Small intestine (tissue), 7 donors: Measurements from ENCODE around the gene GPR61. TPM values are rescaled to one million over a fixed set of nuclear protein-coding genes. Genes with fewer than 3 reads are reported as not detected.

Source experiments
- DNase-seq, 2 donors: peaks; one replicate each; pipeline versions ENCODE4 v3.0.0 to v3.0.0-alpha.2; 2013
- FAIRE-seq: peaks from 2 replicates; lab custom pipeline; 2012; peaks lifted over from hg19 to GRCh38; lab: Jason Lieb, UNC
- H3K27ac ChIP-seq, 3 donors: one replicate each; pipeline ENCODE4 v1.5.1; 2013; ENCODE audit warnings: low read length in 2 of 3, mild to moderate bottlenecking in 2 of 3, control low read depth in 1 of 3, inconsistent platforms in 1 of 3, low read depth in 1 of 3, moderate library complexity in 1 of 3
- H3K27me3 ChIP-seq, 3 donors: one replicate each; pipeline ENCODE4 v1.6.1; 2013; ENCODE audit warnings: low read length in 3 of 3, inconsistent platforms in 1 of 3; ENCODE audit not compliant: control insufficient read depth in 3 of 3, insufficient read depth in 3 of 3
- H3K36me3 ChIP-seq, 3 donors: one replicate each; pipeline ENCODE4 v1.6.1; 2013; ENCODE audit warnings: low read length in 3 of 3, inconsistent platforms in 1 of 3, low read depth in 1 of 3, mild to moderate bottlenecking in 1 of 3, moderate library complexity in 1 of 3; ENCODE audit not compliant: control insufficient read depth in 3 of 3, insufficient read depth in 2 of 3
- H3K4me1 ChIP-seq, 3 donors: one replicate each; pipeline ENCODE4 v1.6.1; 2013; ENCODE audit warnings: low read length in 2 of 3, inconsistent platforms in 1 of 3, low read depth in 1 of 3, mild to moderate bottlenecking in 1 of 3, moderate library complexity in 1 of 3; ENCODE audit not compliant: control insufficient read depth in 3 of 3, insufficient read depth in 2 of 3
- H3K4me3 ChIP-seq, 3 donors: one replicate each; pipeline ENCODE4 v1.5.1; 2013; ENCODE audit warnings: low read length in 3 of 3, control low read depth in 1 of 3, inconsistent platforms in 1 of 3, low read depth in 1 of 3, mild to moderate bottlenecking in 1 of 3, moderate library complexity in 1 of 3
- H3K9me3 ChIP-seq, 2 donors: one replicate each; pipeline ENCODE4 v1.6.1; 2013; ENCODE audit warnings: low read depth in 1 of 2, low read length in 1 of 2; ENCODE audit not compliant: control insufficient read depth in 2 of 2, insufficient read depth in 1 of 2
- WGBS, 3 donors: extraction: QIAGEN DNeasy Blood & Tissue Kit; methylation state at CpG; one replicate each; pipeline ENCODE4 v1.1.7; 2013; 5-methylcytosine and 5-hydroxymethylcytosine counted together
- polyA plus RNA-seq, 4 donors: library from polyadenylated mRNA; stranded (reverse) in 3 of 4; unstranded in 1 of 4; fragments of 200-250 nt in 3 of 4; fragments of 120-200 nt in 1 of 4; gene quantifications; one replicate each; pipeline versions ENCODE4 v1.2.1 to v1.2.3, GENCODE V29; 2013
- donor health status: healthy with polysubstance abuse.
- donor health status: control.
- donor health status: control.
- donor health status: Bipolar disorder and iron deficiency.
- donor health status: healthy.

Gene GPR61
- polyA plus RNA-seq, 4 donors = 0.09 to 0.64 TPM; not detected in 2

- Histone ChIP-seq H3K36me3 (no peaks in the 10 kb centered on the region), H3K4me1 (peaks cover 0 to 7% (median 2%) of the 10 kb centered on the region in 3 donors), H3K4me3 (no peak overlapping the region), H3K27ac (peak overlapping the region; percentile 21 to 87 (median 66)), H3K27me3 (peaks cover 0 to 12% (median 0%) of the 10 kb centered on the region in 3 donors), H3K9me3 (no peaks in the 10 kb centered on the region)
- FAIRE-seq (no peak), DNase-seq (peak; percentile 83 to 97)
- 16 to 57% (median 40%) methylated on average over 5 of the region's 5 CpGs for WGBS, 3 donors
These were observed 22.8 kb upstream of the GPR61 start for GRCh38 chr1:109516872-109517271.

GRCh38 chr1:109517337-109517736, 22.3 kb upstream of the GPR61 start:
- DNase-seq (no peak), FAIRE-seq (no peak)
- Histone ChIP-seq H3K27ac (no peak overlapping the region), H3K4me1 (peaks cover 0 to 7% (median 2%) of the 10 kb centered on the region in 3 donors), H3K27me3 (peaks cover 0 to 17% (median 0%) of the 10 kb centered on the region in 3 donors), H3K9me3 (no peaks in the 10 kb centered on the region), H3K36me3 (no peaks in the 10 kb centered on the region), H3K4me3 (no peak overlapping the region)
- WGBS, 3 donors = 42 to 76% (median 60%) methylated on average over 5 of the region's 5 CpGs

DNA sequence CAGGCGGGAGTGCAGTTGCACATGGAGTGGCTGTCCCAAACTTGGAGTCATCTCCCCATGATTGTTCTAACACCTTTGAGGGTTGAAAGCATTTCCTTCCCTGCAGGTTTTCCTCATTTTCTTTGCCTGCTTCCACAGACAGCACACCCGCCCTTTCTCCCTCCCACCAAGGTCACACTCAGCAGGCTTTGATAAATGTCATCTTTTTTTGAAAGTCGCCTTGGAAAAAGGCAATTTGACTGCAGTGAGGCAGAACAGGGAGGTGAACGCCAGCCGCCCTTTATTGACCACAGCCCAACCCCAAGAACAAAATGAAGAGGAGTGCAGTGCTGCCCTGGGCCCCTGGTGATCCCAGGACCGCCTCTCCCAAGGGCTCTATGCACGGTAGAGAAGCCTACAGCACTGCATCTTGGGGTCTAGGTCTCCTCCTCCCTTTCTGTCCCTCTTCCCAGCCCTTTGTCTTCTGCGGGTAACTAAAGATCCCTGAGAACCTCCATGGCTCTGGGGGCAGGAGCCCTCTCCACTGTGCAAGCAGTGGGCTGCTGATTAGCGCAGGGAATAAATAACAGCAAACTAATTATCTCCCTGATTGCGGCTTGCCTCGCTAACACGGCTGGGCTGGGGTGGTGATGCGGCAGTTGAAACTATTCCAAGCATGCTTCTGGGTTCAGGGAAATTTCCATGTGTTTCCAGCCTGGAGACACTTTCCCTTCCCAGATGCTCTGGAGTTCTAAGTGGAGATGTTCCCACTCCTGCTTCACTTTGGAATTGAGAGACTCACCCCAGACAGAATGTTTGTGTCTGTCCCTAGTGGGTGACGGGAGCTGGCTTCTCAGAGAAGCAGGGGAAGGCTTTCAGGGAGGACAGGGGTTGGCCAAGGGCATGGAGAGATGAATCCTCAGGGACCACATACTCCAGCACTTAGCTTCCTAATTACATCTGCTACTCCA, 18.4 kb upstream of the GPR61 start:
- no peak for DNase-seq
- Histone ChIP-seq H3K4me3 (no peak overlapping the region), H3K27me3 (peaks cover 0 to 19% (median 0%) of the 10 kb centered on the region in 3 donors), H3K36me3 (no peaks in the 10 kb centered on the region), H3K4me1 (peaks cover 0 to 7% (median 2%) of the 10 kb centered on the region in 3 donors), H3K27ac (no peak overlapping the region), H3K9me3 (no peaks in the 10 kb centered on the region)
- FAIRE-seq = no peak
- 70 to 83% (median 81%) methylated on average over 14 of the region's 14 CpGs for WGBS, 3 donors

DNA sequence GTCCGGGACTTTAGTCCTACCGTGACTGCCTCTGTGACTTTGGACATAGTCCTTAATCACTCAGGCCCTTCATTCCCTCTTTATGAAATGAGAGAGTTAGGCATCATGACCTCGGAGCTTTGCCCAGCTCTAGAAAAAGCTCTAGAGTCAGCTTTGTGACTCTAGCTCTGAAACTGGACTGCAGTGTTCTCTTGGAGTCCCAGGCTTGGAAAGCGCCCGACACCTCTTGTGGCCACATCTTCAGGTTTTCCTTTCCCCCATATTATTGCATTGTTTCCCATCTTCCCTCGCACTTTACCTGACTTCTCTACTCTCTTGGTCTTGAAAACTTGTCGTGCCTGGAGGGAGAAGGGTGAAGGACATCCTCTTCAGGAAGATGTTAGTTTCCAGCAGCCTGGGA, 17.6 kb upstream of the GPR61 start:
- no peaks in the 10 kb centered on the region for H3K9me3 ChIP-seq
- FAIRE-seq (no peak), DNase-seq (no peak)
- H3K27me3 ChIP-seq = peaks cover 0 to 19% (median 0%) of the 10 kb centered on the region in 3 donors
- no peaks in the 10 kb centered on the region for H3K36me3 ChIP-seq
- 81 to 89% (median 85%) methylated on average over 7 of the region's 7 CpGs for WGBS, 3 donors
- H3K4me1 ChIP-seq = peaks cover 0 to 3% (median 2%) of the 10 kb centered on the region in 3 donors
- H3K27ac ChIP-seq = no peak overlapping the region
- H3K4me3 ChIP-seq = no peak overlapping the region

DNA sequence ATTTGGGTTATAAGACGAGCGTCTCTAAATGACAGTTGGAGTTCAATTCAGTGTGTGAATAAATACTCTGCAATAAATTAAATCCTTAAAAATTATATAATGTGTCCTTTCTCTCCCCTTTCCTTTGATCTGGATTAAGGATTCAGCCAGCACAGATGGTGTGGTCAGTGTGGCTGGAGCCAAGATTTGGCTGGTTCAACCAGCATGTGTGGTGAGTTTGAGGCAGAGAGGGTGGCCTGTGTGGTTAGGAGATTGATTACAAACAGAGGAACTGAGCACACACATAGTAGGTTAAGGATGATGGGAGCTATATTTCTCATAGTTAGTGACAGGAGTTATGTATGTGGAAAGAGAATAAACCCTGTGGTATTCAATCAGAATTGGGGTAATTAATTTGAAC, 16.0 kb upstream of the GPR61 start:
- H3K4me3 ChIP-seq = no peak overlapping the region
- FAIRE-seq (no peak), DNase-seq (no peak)
- peaks cover 0 to 19% (median 0%) of the 10 kb centered on the region in 3 donors for H3K27me3 ChIP-seq
- H3K27ac ChIP-seq = no peak overlapping the region
- no peaks in the 10 kb centered on the region for H3K36me3 ChIP-seq
- 91 to 96% (median 96%) methylated on average over 2 of the region's 2 CpGs for WGBS, 3 donors
- no peaks in the 10 kb centered on the region for H3K4me1 ChIP-seq
- H3K9me3 ChIP-seq = no peaks in the 10 kb centered on the region

DNA sequence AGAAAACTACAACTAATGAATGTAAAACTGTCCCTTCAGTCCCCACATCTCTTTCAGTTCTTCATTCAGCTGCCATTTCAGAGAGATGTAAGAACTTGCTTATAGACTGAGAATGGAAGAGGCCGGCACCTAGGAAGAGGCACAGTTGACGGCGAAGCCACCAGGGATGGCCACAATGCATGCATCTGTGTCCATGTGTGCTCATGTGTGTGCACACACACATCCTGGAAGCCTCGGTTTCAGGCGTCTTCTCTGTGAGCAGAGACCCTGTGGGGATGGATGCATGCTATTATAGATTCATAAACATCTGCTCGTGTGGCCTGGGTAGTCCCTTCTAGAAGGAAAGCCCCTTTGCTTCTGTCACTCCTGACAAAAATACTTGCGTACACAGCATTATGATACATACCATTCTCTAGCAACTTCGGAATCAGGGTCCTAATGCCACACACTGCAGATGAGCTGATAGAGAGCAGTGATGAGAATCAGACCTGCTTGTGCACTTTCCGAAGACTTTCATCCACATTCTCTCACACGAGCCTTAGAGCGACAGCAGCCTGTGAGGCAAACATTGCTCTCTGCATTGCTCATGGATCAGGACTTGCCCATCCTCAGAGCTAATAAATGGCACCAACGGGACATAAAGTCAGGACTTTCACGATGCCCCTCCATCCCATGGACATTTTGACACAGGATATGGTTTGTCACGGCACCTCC, 12.4 kb upstream of the GPR61 start:
- Histone ChIP-seq H3K4me3 (no peak overlapping the region), H3K36me3 (no peaks in the 10 kb centered on the region), H3K27me3 (peaks cover 0 to 3% (median 0%) of the 10 kb centered on the region in 3 donors), H3K4me1 (no peaks in the 10 kb centered on the region), H3K9me3 (no peaks in the 10 kb centered on the region), H3K27ac (no peak overlapping the region)
- no peak for FAIRE-seq
- DNase-seq = no peak
- WGBS, 3 donors = 77 to 86% (median 81%) methylated on average over 14 of the region's 14 CpGs

DNA sequence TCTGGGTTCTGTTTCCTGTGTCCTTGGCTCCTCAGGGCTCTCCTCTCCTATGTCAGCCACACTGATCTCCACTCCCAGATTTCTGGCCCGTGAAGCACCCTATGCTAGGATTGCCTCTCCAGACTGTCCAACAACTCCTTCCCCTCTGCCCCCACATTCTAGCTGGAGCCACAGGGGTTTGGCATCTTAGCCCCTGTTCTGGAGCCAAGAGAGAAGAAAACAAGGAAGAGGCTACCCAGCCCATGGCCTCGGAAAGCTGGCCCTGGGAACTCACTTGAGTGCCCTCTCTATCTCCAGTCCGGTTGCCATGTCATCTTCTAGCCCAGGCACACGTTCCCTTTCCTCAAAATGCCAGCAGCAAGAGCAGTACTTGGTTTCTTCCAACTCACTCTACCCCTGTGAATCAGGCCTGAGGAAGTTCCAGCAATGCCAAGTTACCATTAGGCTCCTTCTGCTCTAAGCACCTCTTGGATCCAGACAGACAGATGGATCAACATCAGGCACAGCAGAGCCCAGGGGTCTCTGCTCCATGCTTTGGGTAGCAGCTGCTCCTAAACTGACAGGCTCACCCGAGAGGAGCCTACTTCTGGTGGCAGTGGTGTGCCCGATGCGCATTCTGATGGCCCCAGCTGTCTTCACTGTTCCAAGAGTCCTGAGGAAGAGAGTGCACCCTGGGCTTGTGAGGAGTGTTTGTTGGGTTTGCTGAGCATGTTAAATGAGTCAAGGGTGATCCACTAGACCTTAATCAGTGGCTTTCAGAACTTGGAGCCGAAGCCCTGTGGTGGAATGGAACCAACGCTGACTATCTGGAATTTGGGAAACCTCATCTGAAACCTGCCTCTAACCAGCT, 11.6 kb upstream of the GPR61 start:
- FAIRE-seq (no peak), DNase-seq (no peak)
- Histone ChIP-seq H3K9me3 (no peaks in the 10 kb centered on the region), H3K27me3 (no peaks in the 10 kb centered on the region), H3K27ac (no peak overlapping the region), H3K4me1 (peaks cover 0 to 5% (median 0%) of the 10 kb centered on the region in 3 donors), H3K36me3 (no peaks in the 10 kb centered on the region), H3K4me3 (no peak overlapping the region)
- 85 to 88% (median 87%) methylated on average over 9 of the region's 9 CpGs for WGBS, 3 donors

GRCh38 chr1:109528712-109529111, 11.0 kb upstream of the GPR61 start:
- Histone ChIP-seq H3K36me3 (no peaks in the 10 kb centered on the region), H3K4me1 (peaks cover 0 to 5% (median 0%) of the 10 kb centered on the region in 3 donors), H3K27me3 (no peaks in the 10 kb centered on the region), H3K9me3 (no peaks in the 10 kb centered on the region), H3K27ac (no peak overlapping the region), H3K4me3 (no peak overlapping the region)
- DNase-seq (no peak), FAIRE-seq (no peak)
- 87 to 90% (median 87%) methylated on average over 3 of the region's 3 CpGs for WGBS, 3 donors
